Embryonic facial prominence (tissue), 1 donor: ENCODE data around the gene TBC1D30.
"Not testable (repeated sequence)": the region's sequence is repeated elsewhere in the genome, so short reads cannot be mapped to it uniquely, and the experiment has no call there.

Experiments used
- DNase-seq: peaks from one replicate; pipeline ENCODE4 v3.0.0-alpha.2; 2016; ENCODE audit errors: extremely low spot score

The TBC1D30 gene

GRCh38 chr12:64824500-64825142 lies at the start of gene TBC1D30:
TSS of gene TBC1D30 (plus strand) at chr12:64824647. CDS start at chr12:64824880, 233 bp downstream.
- DNase-seq, result no peak

DNA sequence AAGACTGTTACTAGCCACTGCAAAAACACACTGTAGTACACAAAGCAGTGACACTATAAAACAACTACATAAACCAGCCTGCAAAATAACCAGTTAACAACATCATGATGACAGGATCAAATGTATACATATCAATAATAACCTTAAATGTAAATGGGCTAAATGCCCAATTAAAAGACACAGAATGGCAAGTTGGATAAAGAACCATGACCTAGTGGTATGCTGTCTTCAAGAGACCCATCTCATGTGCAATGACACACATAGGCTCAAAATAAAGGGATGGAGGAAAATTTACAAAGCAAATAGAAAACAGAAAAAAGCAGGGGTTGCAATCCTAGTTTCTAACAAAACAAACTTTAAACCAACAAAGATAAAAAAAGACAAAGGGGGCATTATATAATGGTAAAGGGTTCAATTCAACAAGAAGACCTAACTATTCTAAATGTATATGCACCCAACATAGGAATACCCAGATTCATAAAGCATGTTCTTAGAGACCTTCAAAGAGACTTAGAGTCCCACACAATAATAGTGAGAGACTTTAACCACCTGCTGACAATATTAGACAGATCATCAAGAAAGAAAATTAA lies 49.2 kb upstream of the TBC1D30 start:
- not testable (repeated sequence) for DNase-seq

DNA sequence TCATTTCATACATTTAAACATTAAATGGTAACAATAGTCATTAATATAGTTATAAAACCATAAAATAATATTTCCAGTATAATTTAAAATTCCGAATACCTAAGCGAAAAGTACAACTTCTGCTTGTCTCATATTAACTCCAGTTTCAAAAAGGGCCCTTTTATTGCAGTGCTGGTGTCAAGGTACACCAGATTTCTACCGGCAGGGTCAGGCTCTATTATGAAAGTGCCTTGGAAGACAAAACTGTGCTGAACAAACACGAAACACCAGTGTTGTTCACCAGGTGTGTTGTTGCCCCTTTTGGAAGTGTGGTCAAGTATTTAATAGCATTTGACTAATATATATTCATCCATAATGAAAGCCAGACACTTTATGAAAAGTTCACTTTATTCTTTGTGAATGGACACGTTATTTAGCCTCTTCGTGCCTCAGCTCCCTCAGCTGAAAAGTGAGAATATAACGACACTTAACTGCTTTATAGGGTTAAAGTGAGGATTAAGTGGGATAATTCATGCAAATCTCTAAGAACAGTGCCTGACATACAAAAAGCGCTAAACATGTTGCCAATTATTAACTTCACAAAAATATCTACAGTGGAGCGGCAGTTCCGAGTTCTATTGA lies 45.0 kb upstream of the TBC1D30 start:
- DNase-seq, result no peak

GRCh38 chr12:64780132-64780530 lies 44.3 kb upstream of the TBC1D30 start:
- no peak for DNase-seq

DNA sequence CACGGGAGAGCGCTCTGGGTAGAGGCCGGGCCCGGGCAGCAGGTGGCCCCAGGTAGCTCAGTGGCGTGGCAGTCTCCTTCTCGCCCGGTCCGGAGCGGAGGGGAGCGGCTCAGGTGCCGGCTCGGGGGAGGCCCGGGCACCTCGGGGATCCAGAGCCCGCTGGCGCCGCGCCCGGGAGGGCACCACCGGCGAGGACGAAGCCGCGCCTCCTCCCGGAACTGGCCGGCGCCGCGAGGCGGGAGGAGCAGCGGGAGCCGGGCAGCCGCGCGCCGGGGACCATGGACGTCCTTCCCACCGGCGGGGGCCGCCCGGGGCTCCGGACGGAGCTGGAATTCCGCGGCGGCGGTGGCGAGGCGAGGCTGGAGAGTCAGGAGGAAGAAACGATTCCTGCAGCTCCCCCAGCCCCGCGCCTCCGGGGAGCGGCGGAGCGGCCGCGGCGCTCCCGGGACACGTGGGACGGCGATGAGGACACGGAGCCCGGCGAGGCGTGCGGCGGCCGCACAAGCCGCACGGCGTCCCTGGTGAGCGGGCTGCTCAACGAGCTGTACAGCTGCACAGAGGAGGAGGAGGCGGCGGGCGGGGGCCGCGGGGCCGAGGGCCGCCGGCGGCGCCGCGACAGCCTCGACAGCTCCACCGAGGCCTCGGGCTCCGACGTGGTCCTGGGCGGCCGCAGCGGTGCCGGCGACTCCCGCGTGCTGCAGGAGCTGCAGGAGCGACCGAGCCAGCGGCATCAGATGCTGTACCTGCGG lies 43.7 kb upstream of the TBC1D30 start:
- no peak for DNase-seq

DNA sequence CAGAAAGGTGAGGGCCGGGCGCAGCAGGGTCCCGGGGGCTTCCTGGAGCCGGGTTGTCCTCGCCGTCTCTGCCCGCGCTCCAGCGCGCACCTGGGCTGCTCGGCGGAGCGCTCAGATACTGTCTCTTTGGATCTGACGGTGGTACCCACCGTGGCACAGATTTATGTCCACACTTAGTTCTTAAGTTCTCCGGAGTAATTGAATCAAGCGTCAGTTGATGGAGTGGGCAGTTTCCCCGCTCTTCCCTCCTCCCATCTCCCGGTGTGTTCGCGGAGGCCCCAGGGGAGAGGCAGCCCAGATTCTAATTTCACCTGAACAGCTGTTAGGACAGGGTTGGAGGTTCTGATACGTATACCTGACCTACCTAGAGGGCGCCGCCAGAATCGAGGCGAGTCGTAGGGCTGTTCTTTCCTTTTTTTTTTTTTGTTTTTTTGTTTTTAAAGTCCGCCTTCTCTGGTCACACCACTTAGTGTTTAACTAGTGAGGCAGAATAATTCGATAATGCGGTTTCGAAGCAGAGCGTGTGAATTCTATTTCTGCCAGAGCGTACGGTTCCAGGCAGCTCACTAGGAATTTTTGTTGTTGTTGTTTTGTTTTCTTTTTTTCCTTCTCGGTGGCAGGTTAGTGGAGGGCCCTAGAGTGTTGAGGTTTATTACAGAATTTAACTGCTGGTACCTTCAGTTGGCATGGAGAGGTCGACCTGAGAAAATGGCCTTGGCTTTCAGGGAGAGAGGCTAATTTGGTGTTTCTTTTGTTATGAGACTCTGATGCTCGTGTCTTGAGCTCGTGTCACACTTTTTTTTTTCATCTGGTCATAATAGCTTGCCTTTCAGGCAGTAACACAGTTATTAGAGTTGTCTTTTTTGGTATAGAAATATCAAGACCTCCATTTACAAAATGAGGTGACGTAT lies 42.9 kb upstream of the TBC1D30 start:
- DNase-seq, result no peak

GRCh38 chr12:64782191-64782876 lies 42.1 kb upstream of the TBC1D30 start:
- DNase-seq, result no peak

DNA sequence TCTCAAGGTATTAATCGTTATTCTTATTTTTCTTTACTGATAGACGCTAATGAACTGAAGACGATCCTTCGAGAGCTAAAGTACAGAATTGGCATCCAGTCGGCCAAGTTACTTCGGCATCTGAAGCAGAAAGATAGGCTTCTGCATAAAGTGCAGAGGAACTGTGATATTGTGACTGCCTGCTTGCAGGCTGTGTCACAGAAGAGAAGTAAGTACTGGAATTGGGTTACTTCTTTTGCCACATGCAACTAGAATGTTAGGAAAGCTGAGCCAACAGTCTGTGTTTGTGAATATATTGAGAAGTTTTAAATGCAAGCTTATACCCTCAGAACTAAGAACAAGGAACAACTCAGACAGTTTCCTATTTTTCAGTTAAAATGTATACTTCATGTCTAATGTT lies 38.6 kb upstream of the TBC1D30 start:
- no peak for DNase-seq

- no peak for DNase-seq
Observed at GRCh38 chr12:64790166-64790565, 34.3 kb upstream of the TBC1D30 start.

DNA sequence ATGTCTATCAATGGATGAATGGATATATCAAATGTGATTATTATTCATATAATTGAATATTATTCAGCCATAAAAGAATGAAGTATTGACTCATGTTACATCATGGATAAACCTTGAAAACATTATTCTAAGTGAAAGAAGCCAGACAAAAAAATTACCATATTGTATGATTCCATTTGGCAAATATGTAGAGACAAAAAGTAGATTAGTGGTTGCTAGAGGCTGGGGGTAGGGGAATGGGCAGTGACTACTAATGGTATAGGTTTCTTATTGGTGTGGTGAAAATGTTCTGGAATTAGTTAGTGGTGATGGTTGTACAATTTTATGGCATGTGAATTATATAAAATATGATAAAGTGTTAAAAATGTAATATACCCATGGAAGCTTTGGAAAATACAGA lies 33.4 kb upstream of the TBC1D30 start:
- DNase-seq, result no peak

DNA sequence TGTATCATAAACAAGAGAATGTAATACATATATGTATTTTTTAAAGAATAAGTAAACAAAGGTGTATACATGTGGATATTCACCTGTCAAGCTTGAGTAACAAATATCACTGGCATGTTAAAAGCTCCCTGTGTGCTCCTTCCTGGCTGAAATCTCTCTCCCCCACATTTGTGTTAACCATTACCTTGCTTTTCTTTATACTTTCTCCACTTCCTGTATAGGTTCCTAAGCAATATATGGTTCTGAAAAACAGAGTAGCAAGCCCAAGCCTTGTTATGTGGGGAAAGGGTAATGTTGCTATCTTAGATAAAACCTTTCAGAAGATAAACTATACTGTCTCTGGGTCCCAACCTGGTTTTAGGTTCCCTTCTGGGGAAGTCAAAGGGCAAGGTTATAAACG lies 32.3 kb upstream of the TBC1D30 start:
- no peak for DNase-seq

GRCh38 chr12:64793610-64794009 lies 30.8 kb upstream of the TBC1D30 start:
- no peak for DNase-seq

DNA sequence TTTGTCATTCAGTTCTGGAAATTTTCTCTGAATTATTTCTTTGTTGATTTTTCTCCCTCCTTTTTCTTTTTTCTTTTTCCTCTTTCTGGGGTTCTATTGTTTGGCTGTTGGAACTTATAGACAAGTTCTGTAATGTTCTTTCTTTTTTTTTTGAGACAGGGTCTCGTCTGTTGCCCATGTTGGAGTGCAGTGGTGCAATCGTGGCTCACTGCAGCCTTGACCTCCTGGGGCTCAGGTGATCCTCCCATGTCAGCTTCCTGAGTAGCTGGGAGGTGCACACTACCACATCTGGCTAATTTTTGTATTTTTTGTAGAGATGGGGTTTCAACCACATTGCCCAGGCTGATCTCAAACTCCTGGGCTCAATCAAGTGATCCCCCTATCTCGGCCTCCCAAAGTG lies 30.1 kb upstream of the TBC1D30 start:
- no peak for DNase-seq

- DNase-seq, result peak; percentile 69
Observed at GRCh38 chr12:64796205-64796845, 28.1 kb upstream of the TBC1D30 start.

DNA sequence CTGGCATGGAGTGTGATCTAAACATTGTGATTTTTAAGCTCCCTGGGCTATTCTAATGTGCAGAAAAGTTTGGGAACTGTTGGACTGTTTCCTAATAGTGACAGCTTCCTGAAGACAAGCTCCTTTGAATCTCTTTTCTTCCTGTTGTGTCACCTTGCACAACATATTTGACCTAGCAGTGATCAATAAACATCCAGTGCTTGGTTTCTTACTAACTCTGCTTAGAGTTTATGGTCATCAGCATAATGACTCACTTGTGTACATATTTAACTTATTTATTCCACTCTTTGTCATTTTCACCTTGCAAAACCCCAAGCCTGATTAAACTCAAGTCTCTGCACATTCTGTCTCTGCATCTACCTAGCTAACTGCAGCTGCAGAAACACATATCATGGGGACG lies 27.3 kb upstream of the TBC1D30 start:
- DNase-seq, result no peak

DNA sequence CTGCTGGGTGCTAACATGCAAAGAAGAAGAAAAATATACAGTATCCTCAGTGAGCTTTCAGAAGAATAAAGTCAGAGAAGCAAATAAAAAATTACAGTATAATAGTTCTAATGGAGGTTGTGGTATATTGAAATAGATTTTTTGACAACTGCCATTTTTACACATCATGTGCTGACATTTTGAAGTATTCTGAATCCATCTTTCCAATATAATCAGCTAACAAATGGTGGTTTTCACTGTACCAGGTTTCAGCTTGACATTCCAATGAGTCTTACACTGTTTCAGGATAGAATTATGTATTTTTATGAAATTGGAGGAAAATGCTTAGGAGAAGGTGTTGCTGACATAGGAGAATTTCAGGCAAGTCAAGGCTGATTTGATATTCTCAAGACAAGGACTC lies 26.3 kb upstream of the TBC1D30 start:
- no peak for DNase-seq

GRCh38 chr12:64800640-64801039 lies 23.8 kb upstream of the TBC1D30 start:
- no peak for DNase-seq

DNA sequence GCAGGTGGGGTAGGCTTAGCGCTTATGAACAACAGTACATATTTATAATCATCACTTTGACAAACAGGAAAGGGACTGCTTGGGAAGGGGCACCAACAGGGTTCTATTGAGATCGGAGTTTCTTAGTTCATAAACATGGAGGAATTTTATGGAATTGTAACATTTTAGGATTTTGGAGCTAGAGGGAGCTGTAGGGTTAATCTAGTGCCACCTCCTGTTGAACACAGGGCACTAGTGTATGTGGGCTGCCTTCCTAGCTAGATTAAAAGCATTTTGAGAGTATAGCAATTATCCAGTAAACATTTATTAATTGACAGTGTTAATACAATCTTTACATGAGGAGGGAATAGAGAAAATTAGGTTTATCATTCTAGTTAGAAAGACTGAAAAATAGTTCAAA lies 23.1 kb upstream of the TBC1D30 start:
- no peak for DNase-seq

GRCh38 chr12:64802180-64802775 lies 22.2 kb upstream of the TBC1D30 start:
- DNase-seq, result not testable (repeated sequence)

DNA sequence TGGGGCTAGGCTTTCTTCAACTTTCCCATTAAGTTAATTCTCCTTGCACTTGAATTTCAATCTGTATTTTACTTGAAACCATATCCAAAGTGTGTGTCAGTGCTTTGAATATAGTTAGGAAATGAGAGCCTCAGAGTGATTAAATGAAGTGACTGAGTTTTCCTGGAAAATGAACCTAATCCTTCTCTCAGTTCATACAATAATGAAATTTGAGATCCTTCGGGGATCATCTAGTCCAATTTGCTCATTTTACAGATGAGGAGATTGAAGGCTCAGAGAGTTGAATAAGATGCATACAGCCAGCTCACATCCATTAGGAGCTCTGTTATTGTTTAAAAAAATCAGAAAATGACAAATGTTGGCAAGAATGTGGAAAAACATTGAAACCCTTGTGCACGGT lies 18.3 kb upstream of the TBC1D30 start:
- no peak for DNase-seq
